Hepatic stellate cell (primary cell): ENCODE results near the gene TMEM121.
"Not testable (repeated sequence)": the region's sequence is repeated elsewhere in the genome, so short reads cannot be mapped to it uniquely, and the experiment has no call there.

Source experiments
- DNase-seq: peaks from one replicate; pipeline ENCODE4 v3.0.0; 2011; ENCODE audit warnings: low spot score

Gene TMEM121

DNA sequence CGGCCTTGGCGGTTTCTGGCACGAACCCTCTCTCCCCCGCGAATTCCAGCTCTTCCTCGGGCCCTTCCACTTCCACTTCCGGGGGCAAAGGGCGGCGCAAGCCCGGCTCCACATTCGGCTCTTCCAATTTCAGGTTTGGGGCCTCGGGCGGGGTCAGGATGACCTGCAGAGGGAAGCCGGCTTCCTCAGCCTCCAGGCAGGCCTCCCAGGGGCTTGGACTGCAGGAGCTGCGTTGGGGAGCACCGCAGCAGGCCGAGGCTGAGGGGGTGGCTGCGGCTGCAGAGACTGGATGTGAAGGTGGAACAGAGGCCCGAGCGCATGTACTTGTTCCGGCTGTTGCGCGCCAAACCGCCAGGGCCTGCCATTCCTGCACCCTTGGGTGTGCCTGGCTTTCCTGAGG is 20.7 kb downstream of the TMEM121 start:
- not testable (repeated sequence) for DNase-seq

DNA sequence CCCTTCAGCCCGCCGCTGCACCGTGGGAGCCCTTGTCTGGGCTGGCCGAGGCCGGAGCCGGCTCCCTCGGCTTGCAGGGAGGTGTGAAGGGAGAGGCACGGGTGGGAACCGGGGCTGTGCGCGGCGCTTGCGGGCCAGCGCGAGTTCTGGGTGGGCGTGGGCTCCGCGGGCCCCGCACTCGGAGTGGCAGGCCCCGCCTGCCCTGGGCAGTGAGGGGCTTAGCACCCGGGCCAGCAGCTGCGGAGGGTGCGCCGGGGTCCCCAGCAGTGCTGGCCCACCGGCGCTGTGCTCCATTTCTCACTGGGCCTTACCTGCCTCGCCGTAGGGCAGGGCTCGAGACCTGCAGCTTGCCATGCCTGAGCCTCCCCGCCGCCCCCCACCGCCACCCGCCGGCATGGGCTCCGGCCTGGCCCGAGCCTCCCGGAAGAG is 21.4 kb downstream of the TMEM121 start:
- no peak for DNase-seq

DNA sequence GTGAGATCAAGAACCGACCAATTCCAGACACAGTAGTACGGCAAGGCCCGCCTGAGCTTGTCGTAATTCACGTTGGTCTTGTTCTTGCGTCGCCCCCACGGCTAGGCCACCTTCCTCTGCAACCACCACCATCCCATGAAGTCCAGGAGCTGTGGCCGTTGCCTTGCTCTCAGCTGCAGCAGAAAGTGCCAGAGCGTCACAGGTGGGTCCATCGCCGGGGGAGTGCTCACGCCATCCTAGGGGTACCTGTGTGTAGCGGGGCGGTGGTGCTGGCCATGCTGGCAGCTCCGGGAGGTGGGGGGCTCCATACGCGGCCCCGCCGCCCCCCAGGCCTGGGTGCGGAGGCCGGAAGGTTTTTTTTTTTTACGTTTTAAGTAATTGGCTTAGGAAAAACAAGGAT is 23.1 kb downstream of the TMEM121 start:
- DNase-seq: no peak

GRCh38 chr14:105554022-105554421 is 27.6 kb downstream of the TMEM121 start:
- DNase-seq: no peak

DNA sequence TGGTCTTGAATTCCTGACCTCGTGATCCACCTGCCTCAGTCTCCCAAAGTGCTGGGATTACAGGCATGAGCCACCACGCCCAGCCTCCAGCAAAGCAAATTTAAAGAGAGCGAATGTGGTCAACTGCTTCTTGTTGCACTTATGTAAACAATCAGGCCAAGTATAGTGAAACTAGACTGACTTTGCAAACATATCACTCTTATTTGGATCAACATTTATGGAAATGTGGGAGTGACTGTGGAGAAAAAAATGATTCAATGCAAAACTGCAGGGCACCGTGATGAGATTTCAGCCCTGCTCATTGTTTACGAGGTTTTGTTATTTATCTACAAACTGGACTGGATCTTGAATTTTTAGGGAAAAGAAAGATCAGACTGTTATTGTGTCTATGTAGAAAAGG is 28.1 kb downstream of the TMEM121 start:
- no peak for DNase-seq

DNA sequence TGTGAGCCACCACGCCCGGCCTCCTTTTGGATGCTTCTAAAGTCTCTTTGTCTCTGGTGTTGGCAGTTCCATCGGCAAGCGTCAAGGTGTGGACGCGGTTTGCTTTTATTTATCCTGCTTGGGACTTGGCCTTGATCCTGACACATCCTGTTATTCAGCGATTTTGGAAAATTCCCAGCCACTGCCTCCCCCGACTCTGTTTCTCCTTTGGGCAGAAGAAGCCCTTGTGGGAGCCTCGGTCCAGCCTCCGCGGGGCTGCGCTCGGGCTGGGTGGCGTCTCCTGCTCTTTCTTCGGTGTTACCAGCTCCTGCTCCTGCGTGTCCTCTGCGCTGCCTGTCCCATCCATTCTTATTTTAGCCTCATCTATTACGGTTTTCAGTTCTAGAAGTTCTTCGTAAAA is 31.3 kb downstream of the TMEM121 start:
- not testable (repeated sequence) for DNase-seq

GRCh38 chr14:105558449-105559154 is 32.2 kb downstream of the TMEM121 start:
- not testable (repeated sequence) for DNase-seq

DNA sequence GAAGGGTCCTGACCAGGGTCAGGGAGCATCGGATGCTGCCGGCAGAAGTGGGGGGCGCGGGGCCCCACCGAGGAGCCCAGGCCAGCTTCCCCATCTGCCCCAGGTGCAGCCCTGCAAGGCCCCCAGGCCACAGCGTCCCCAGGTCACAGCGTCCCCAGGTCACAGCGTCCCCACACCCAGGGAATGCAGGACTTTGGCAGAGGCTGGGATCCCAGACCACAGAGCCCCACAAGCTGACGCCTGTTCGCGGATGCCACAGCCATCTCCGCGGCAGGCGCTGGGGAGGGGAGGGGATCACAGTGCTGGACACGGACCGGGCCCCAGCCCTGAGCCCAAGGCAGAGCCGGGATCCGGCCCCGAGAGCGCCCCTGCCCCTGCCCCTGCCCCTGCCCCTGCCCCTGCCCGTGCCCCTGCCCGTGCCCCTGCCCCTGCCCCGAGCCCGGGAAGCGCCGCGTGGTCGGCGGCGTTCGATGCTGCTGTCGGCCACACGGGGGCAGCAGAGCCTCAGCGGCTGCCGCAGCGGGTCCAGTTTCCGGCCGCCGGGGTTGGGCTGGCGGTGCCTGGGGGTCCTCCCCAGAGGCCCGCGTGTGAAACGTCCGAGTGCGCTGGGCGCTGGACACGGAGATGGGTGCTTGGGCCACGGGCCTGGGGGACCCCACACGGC is 33.1 kb downstream of the TMEM121 start:
- DNase-seq: not testable (repeated sequence)

- not testable (repeated sequence) for DNase-seq
These were observed 33.8 kb downstream of the TMEM121 start for GRCh38 chr14:105560048-105560669.

- not testable (repeated sequence) for DNase-seq
These were observed 35.0 kb downstream of the TMEM121 start for GRCh38 chr14:105561345-105561744.

DNA sequence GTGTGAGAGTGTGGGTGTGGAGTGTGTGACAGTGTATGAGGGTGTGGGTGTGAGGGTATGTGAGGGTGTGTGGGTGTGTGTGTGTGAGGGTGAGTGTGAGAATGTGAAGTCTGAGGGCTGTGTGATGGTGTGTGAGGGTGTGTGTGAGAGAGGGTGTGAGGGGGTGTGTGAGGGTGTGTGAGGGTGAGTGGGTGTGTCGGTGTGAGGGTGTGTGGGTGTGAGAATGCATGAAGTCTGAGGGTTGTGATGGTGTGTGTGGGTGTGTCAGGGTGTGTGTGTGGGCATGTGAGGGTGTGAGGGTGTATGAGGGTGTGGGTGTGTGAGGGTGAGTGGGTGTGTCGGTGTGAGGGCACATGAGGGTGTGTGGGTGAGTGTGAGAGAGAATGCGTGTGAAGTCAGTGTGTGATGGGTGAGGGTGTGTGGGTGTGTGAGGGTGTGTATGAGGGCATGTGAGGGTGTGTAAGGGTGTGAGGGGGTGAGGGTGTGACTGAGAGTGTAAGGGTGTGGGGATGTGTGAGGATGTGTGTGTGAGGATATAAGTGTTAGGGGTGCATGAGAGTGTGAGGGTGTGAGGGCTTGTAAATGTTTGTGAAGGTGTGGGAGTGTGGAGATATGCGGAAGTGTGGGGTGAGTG is 36.4 kb downstream of the TMEM121 start:
- DNase-seq: no peak

DNA sequence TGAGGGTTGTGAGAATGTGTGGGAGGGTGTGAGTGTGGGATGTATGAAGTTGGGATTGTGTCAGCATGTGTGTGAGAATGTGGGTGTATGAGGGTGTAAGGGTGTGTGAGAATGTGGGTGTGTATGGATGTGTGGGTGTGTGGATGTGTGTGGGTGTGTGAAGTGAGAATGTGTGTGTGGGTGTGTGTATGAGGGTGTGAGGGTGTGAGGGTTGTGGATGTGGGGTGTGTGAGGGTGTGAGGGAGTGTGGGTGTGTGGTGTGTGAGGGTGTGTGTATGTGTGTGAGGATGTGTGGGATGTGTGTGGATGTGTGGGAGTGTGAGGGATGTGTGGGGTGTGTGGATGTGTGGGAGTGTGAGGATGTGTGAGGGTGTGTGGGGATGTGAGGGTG is 37.0 kb downstream of the TMEM121 start:
- no peak for DNase-seq

DNA sequence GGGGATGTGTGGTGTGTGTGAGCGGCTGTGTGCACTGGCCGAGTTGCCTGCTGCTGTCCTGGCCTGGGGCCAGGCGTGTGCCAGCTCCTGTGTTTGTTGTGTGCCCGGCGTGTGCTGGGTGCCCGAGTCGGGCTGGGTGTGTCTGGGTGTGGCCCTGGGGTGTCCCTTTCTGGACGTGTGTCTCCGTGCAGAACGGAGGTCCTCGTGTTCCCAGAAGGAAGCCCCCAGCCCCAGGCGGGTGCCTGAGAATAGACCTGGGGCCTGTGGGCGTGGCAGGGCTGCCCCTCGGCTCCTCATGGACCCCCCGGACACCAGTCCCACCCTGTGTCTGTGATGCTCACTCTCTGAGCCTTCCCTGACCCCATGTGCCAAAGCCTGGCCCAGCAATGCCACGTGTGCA is 38.2 kb downstream of the TMEM121 start:
- not testable (repeated sequence) for DNase-seq

DNA sequence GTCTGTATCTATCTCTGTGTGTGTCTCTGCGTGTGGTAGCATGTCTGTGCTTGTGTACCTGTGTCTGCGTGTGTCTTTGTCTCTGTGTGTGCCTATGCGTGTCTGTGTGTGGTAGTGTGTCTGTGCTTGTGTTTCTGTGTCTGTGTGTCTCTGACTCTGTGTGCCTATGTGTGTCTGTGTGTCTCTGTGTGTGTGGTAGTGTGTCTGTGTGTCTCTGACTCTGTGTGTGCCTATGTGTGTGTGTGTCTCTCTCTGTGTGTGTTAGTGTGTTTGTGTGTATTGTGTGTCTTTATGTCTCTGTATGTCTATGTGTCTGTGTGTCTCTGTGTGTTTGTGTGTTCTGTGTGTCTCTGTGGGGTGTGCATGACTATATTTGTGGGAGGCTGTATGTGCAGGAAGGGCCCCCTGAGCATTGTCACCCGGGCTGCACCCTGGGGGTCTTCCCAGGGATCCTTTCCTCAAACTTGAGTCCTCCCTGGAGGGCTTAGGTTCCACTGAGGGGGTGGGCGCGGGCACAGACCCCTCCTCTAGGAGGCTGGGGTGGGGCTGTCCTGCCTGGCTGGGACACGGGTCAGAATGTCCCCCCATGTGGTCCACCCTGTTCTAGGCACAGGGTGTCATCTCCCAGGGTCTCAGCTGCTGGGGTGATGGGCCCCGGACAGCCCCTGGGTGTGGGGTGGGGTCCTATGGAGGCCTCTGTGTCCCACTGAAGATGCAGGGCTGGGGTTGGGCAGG is 39.0 kb downstream of the TMEM121 start:
- not testable (repeated sequence) for DNase-seq

GRCh38 chr14:105566248-105567163 is 40.1 kb downstream of the TMEM121 start:
- not testable (repeated sequence) for DNase-seq

- not testable (repeated sequence) for DNase-seq
These were observed 41.1 kb downstream of the TMEM121 start for GRCh38 chr14:105567164-105568103.

DNA sequence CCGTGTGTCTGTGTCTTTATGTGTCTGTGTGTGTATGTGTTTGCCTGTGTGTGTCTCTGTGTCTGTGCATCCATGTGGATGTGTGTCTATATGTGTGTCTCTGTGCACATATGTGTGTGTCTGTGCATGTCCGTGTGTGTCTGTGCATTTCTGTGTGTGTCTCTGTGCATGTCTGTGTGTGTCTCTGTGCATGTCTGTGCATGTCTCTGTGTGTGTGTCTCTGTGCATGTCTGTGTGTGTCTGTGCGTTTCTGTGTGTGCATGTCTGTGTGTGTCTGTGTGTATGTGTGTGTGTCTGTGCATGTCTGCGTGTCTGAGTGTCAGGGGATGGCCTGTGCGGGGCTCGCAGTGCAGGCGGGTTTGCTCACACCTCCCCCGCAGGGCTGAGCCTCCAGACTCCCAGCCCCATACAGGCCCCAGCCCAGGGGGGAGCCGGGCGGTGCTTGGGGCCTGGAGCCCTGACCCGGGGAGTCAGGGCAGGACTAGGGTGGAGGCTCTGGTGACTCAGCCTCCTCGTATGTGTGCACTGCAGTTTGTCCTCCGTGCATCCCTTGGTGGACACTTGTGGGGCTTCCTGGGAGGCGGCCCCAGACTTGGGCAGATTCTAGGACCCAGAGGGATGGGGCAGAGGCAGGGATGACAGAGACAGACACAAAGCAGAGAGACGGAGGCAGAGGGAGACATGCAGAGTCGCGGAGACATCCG is 41.9 kb downstream of the TMEM121 start:
- DNase-seq: not testable (repeated sequence)

GRCh38 chr14:105568859-105569766 is 42.7 kb downstream of the TMEM121 start:
- DNase-seq: no peak
